Heart left ventricle (tissue), 13 donors: Measurements from ENCODE around the gene NCBP2.

Experiments
- CTCF ChIP-seq, 12 donors: fragments of 200-600 bp; sonication (generic) in 4 of 12; IDR thresholded peaks; one replicate each; pipeline versions ENCODE4 v1.5.0 to v1.8.0; 2018 to 2022; ENCODE audit warnings: antibody characterized with exemption in 12 of 12, mild to moderate bottlenecking in 5 of 12
- POLR2A ChIP-seq, 2 donors: fragments of 450-650 bp; IDR thresholded peaks; one replicate each; pipeline ENCODE4 v1.6.1; 2017; ENCODE audit warnings: antibody characterized with exemption in 2 of 2, mild to moderate bottlenecking in 2 of 2, moderate library complexity in 2 of 2
- donor health status: ischemic (EF 13 %, LVEDD 7.1; RV severe dilation, severe dysfunction).
- donor health status: DM: no; HTN: yes; CAD: no.
- donor health status: DM: no; HTN: no; CAD: no.
- donor health status: ischemic (EF 25% LVEDD 6.9; RV normal size, moderate dysfunction).
- donor health status: ischemic (EF 25% LVEDD 5.7; RV mildly dilated, moderate dysfunction).
- donor health status: ischemic (EF 35%, LVEDD 5.7; RV mildly dilated, moderate dysfunction).
- donor health status: nonischemic (EF 11% LVEDD 7.7; RV severe dilation, severe dysfunction).
- donor health status: DM: yes; HTN: yes; CAD: no.
- donor health status: PGD.
- donor health status: ischemic (EF 29% LVEDD 5.4; RV normal size, mild dysfunction).
- donor health status: nonischemic (EF 23%, LVEDD 6.1; RV moderate dilation, normal function).

- TF ChIP-seq POLR2A (IDR thresholded peaks at IDR 0.05) = no peak
- TF ChIP-seq CTCF (IDR thresholded peaks at IDR 0.05) = no peak
Observed at GRCh38 chr3:196889844-196890708, 52.3 kb downstream of the NCBP2 start.
